ENCODE data around the gene SNX9.
"Not testable (repeated sequence)": the region's sequence is repeated elsewhere in the genome, so short reads cannot be mapped to it uniquely, and the experiment has no call there.

Gene SNX9

GRCh38 chr6:157831424-157832249, 8.6 kb downstream of the SNX9 start:
- DNase-seq (ENCODE audit: low read depth in 2 of 2), result no peak

- DNase-seq (ENCODE audit: low read depth in 2 of 2), result no peak
These were observed 9.4 kb downstream of the SNX9 start for GRCh38 chr6:157832250-157832967.

DNA sequence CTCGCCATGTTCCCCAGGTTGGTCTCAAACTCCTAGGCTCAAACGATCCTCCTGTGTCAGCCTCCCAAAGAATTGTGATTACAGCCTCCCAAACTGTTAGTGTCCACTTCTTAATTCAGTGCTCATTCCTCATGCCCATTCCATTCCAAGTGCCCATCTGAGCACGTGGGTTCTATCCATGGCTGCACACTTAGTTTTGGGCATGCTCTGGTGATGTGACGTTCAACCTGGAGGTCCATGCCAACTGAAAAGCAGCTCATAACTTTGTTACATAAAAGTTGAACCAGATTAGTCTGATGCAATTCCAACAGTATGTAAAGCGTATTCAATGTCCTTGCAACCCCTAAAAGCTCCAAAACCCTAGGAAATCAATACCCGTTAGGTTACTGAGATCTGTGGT, 11.5 kb downstream of the SNX9 start:
- no peak for DNase-seq (ENCODE audit: low read depth in 2 of 2)

DNA sequence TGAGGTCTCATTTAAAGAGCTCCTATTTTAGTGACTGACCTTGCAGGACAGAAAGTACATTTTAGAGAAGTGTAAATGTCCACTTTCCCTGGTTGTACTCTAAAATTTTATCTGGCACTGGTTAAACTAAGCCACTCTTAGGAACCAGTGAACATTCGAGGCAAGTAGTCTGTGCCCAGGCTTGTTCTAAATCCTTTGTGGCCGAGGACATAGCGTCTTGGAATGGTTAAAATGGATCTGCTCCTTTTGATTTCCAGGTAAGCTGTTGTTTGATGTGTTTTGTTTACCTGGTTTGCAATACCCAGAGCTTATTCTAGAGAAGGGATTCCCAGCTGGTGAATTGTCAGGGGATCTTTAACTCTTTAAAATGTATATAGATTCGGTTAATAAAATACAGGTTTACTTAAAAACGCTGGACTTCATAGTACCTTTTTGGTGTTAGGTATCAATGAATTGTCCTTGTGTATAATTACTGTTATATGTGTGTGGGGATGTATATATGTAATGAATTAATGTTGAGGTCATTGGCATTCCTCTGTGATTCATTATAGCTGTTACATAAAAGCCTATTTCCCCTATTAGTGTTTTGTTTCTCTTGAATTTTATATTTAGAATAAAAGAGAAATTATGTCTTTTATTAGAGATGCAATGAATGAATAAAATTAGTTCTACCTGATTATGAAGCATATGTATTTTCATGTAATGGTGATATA, 15.8 kb downstream of the SNX9 start:
- DNase-seq (ENCODE audit: low read depth in 2 of 2), result no peak

DNA sequence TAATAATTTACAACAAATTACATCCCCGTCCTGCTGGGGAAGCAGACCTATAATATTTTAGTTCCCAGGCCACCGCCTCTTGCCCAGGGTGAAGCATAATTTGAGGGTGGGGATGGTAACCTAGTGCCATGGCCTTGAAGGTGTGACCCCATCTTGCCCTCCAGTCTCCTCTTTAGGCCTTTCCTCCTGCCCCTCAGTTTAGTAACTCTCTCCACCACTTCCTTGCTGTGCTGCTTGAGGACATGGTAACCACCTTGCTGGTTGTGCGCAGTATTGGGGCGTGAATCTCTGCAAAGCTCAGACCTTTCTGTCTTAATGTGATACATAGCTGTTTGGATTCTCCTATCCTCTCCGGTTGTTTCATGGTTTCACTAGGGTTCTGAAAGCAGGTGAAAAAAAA, 16.6 kb downstream of the SNX9 start:
- DNase-seq (ENCODE audit: low read depth in 2 of 2), result no peak

GRCh38 chr6:157840261-157840660, 17.2 kb downstream of the SNX9 start:
- DNase-seq (ENCODE audit: low read depth in 2 of 2), result no peak

GRCh38 chr6:157840776-157841175, 17.7 kb downstream of the SNX9 start:
- DNase-seq (ENCODE audit: low read depth in 2 of 2), result no peak

- DNase-seq (ENCODE audit: low read depth in 2 of 2), result no peak
These were observed 18.3 kb downstream of the SNX9 start for GRCh38 chr6:157841211-157841840.

- no peak for DNase-seq (ENCODE audit: low read depth in 2 of 2)
These were observed 19.2 kb downstream of the SNX9 start for GRCh38 chr6:157842212-157842611.

GRCh38 chr6:157844196-157844595, 21.1 kb downstream of the SNX9 start:
- DNase-seq (ENCODE audit: low read depth in 2 of 2), result not testable (repeated sequence)

DNA sequence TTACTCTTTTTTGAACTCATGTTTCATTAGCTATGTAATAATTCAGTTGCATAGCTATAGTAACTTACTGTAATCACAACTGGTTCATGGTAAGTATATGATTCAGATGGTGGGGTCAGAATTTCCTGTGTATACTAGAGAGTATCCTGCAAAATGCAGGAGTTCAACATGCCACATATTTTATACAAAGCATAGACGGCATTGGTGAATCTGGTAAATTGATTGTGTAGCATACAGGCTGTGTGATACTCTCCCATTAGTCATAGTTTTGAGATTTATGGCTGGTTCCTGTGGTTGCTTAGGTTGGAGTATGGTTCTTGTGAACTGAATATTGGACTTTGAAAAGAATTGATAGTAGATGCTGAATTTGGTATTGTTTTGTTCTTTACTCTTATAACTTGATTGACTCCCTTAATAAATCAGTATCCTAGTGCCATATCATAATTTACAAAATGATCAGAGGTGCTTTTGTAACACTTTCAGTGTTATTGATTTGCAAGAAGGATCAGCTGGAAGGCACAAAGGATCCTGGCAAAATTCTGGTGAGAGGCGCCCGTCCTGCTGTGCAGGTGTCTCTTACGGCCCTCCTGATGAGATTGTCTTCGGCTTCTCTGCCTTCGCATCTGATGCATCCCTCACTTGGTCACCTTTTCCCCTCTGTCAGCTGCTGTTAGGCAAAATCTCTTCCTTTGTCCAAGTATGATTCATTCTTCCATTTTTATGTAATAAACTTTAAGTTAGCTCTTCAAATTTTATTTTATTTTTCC, 22.6 kb downstream of the SNX9 start:
- no peak for DNase-seq (ENCODE audit: low read depth in 2 of 2)

- DNase-seq (ENCODE audit: low read depth in 2 of 2), result no peak
These were observed 24.8 kb downstream of the SNX9 start for GRCh38 chr6:157847846-157848245.

- no peak for DNase-seq (ENCODE audit: low read depth in 2 of 2)
These were observed 25.6 kb downstream of the SNX9 start for GRCh38 chr6:157848693-157849092.

- DNase-seq (ENCODE audit: low read depth in 2 of 2), result no peak
These were observed 26.4 kb downstream of the SNX9 start for GRCh38 chr6:157849288-157850017.

DNA sequence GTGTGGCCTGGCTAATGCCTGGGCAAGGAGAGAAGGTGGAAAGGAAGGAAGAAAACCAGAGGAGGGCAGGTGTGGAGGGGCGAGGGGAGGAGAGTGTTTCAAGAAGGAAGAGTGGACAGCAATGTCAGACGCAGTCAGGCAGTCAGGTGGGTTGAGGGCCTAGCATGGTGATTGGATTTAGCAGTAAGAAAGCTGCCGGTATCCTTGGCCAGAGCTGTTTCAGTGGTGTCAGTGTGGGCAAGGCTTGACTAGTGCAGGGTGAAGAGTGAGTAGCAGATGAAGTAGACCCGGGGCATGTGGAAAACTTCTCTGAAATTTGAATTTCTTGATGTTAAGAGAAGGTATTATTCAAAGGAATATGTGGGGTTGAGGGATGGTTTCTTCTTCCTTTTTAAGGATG, 27.0 kb downstream of the SNX9 start:
- no peak for DNase-seq (ENCODE audit: low read depth in 2 of 2)

DNA sequence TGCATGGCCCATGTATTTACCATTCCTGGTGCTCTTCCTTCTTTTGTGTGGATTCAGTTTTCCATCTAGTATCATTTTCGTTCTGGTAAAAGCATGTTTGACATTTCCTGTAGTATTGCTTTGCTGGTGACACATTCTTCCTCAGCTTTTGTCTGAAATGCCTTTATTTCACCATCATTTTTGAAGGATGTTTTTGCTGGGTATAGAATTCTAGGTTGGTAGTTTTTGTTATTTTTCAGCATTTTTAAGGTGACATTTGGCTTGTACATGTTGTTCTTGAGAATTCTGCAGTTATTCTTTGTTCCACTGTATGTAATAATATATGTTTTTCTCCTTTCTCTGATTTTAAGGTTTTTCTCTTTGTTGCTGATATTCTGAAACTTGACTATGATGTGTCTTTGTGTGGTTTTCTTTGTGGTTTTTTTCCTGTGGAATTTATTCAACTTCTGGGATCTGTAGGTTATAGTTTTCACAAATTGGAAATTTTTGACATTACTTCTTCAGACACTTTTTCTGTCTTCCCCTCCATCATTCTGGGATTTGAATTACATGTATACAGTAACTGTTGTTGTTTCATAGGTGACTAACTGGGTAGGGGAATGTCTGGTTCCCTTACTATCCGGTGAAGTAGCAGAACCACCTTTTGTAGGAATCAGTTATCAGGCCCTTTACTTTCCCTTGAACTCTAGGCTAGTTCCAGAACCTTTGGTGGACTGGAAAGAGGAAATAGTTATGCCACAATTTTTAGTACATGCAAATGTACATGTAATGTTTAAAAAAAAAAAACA, 30.2 kb downstream of the SNX9 start:
- no peak for DNase-seq (ENCODE audit: low read depth in 2 of 2)

- DNase-seq (ENCODE audit: low read depth in 2 of 2), result no peak
These were observed 31.0 kb downstream of the SNX9 start for GRCh38 chr6:157853902-157854502.

GRCh38 chr6:157855325-157855724, 32.3 kb downstream of the SNX9 start:
- DNase-seq (ENCODE audit: low read depth in 2 of 2), result no peak

GRCh38 chr6:157855804-157856203, 32.8 kb downstream of the SNX9 start:
- not testable (repeated sequence) for DNase-seq (ENCODE audit: low read depth in 2 of 2)
